Testis (tissue), 3 donors: ENCODE measurements around the gene KCNN2. TPM values are rescaled to one million over a fixed set of nuclear protein-coding genes. Genes with fewer than 3 reads are reported as not detected.

Experiments used
- DNase-seq: peaks from one replicate; pipeline ENCODE4 v3.0.0-alpha.2; 2019
- H3K27ac ChIP-seq, 2 donors: fragments of 200-600 bp; sonication (generic); one replicate each; pipeline ENCODE4 v1.5.1; 2019
- H3K27me3 ChIP-seq: fragments of 200-600 bp; sonication (generic); one replicate; pipeline ENCODE4 v1.5.1; 2019
- H3K36me3 ChIP-seq: fragments of 200-600 bp; sonication (generic); one replicate; pipeline ENCODE4 v1.5.1; 2017; ENCODE audit warnings: low read depth; ENCODE audit errors: missing control alignments
- H3K4me1 ChIP-seq: fragments of 200-600 bp; sonication (generic); one replicate; pipeline ENCODE4 v1.5.1; 2019
- H3K4me3 ChIP-seq, 2 donors: fragments of 200-600 bp; sonication (generic); one replicate each; pipeline ENCODE4 v1.5.1; 2017 to 2019
- H3K9me3 ChIP-seq: fragments of 200-600 bp; sonication (generic); one replicate; pipeline ENCODE4 v1.5.1; 2017
- CTCF ChIP-seq, 3 experiments: fragments of 450-650 bp in 2 of 3; fragments of 200-600 bp in 1 of 3; sonication (generic) in 1 of 3; IDR thresholded peaks; one replicate each; pipeline ENCODE4 v1.5.1; 2016 to 2019; ENCODE audit warnings: antibody characterized with exemption in 3 of 3, mild to moderate bottlenecking in 2 of 3, moderate library complexity in 1 of 3
- POLR2A ChIP-seq: fragments of 450-650 bp; IDR thresholded peaks from one replicate; pipeline ENCODE4 v1.6.1; 2017; ENCODE audit warnings: antibody characterized with exemption, mild to moderate bottlenecking, moderate library complexity
- WGBS, 2 donors: methylation state at CpG; one replicate each; pipeline ENCODE4 v1.1.5; 2018; 5-methylcytosine and 5-hydroxymethylcytosine counted together
- intact Hi-C: fragments of 100-400 bp; cut with DNase I; formaldehyde crosslinking; loops from one replicate; pipeline ENCODE4 v1.15.1; 2023; ENCODE audit warnings: low total_unique reads
- polyA plus RNA-seq: library from polyadenylated mRNA; stranded (reverse); fragments of 350-450 nt; fragmentation: Illumina TruSeq; extraction: RNeasy Lipid Tissue Mini Kit (QIAGEN cat#74804); gene quantifications from one replicate; pipeline ENCODE4 v1.2.3, GENCODE V29; 2014; ENCODE audit warnings: low read depth, low replicate concordance; ENCODE audit not compliant: insufficient read depth
- total RNA-seq, 2 donors: library from RNA; depleted of rRNA; stranded (reverse); fragments of >200 nt; gene quantifications; one replicate each; pipeline ENCODE4 v1.2.3, GENCODE V29; 2016

Gene KCNN2
- total and polyA plus RNA-seq, 3 donors from 2014 or later: 2.7 to 9.7 (median 7.3) TPM

GRCh38 chr5:114469372-114469771 lies 107.5 kb downstream of the KCNN2 start:
- no peak for TF ChIP-seq POLR2A
- no peak for TF ChIP-seq CTCF (IDR thresholded peaks at IDR 0.05)
- H3K4me1 ChIP-seq: no peaks in the 10 kb centered on the region
- H3K27ac ChIP-seq: no peak overlapping the region
- no peaks in the 10 kb centered on the region for H3K27me3 ChIP-seq
- no peak overlapping the region for H3K4me3 ChIP-seq
- 86 to 90% methylated on average over 4 of the region's 4 CpGs for WGBS, 2 donors
- intact Hi-C loops: no loop called here
- H3K36me3 ChIP-seq: no peaks in the 10 kb centered on the region
- no peaks in the 10 kb centered on the region for H3K9me3 ChIP-seq
- no peak for DNase-seq

DNA sequence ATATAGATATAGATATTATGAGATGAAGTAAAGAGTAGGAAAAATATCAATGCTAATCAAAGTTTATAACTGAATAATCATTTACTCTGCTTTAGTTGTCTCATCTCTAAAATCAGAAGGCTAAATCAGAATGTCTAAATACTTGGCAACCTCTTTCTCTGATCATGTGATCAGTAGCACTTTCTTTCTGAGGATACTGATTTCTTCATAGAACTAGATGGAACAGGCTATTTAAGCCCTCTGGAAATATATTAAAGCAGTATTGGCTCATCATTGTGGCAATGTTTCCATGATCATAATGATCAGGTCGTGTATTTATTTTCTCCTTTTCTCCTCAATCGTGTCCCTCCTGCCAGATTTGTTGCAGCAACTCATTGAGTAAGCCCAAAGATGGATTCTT lies 109.7 kb downstream of the KCNN2 start:
- WGBS, 2 donors: 86 to 90% methylated on average over 2 of the region's 2 CpGs
- H3K4me1 ChIP-seq: no peaks in the 10 kb centered on the region
- no peaks in the 10 kb centered on the region for H3K27me3 ChIP-seq
- no peak overlapping the region for H3K4me3 ChIP-seq
- DNase-seq: no peak
- H3K36me3 ChIP-seq: no peaks in the 10 kb centered on the region
- TF ChIP-seq CTCF (IDR thresholded peaks at IDR 0.05): no peak
- TF ChIP-seq POLR2A: no peak
- H3K9me3 ChIP-seq: no peaks in the 10 kb centered on the region
- no peak overlapping the region for H3K27ac ChIP-seq
- intact Hi-C loops: no loop called here

- DNase-seq: no peak
- 71 to 73% methylated on average over 2 of the region's 2 CpGs for WGBS, 2 donors
- TF ChIP-seq CTCF (IDR thresholded peaks at IDR 0.05) (no peak), POLR2A (no peak)
Observed at GRCh38 chr5:114473541-114473940, 111.7 kb downstream of the KCNN2 start.

GRCh38 chr5:114477816-114478334 lies 116.0 kb downstream of the KCNN2 start:
- DNase-seq: no peak
- no peaks in the 10 kb centered on the region for H3K27me3 ChIP-seq
- no peak overlapping the region for H3K27ac ChIP-seq
- 83 to 94% methylated on average over 1 of the region's 1 CpG for WGBS, 2 donors
- H3K4me3 ChIP-seq: no peak overlapping the region
- H3K9me3 ChIP-seq: no peaks in the 10 kb centered on the region
- intact Hi-C loops: no loop called here
- no peak for TF ChIP-seq CTCF (IDR thresholded peaks at IDR 0.05)
- no peaks in the 10 kb centered on the region for H3K36me3 ChIP-seq
- no peaks in the 10 kb centered on the region for H3K4me1 ChIP-seq

More at GRCh38 chr5:114473541-114473940, 111.7 kb downstream of the KCNN2 start:
- Histone ChIP-seq H3K36me3 (no peaks in the 10 kb centered on the region), H3K27ac (no peak overlapping the region), H3K27me3 (no peaks in the 10 kb centered on the region), H3K9me3 (no peaks in the 10 kb centered on the region), H3K4me3 (no peak overlapping the region), H3K4me1 (no peaks in the 10 kb centered on the region)
- intact Hi-C loops: no loop called here

DNA sequence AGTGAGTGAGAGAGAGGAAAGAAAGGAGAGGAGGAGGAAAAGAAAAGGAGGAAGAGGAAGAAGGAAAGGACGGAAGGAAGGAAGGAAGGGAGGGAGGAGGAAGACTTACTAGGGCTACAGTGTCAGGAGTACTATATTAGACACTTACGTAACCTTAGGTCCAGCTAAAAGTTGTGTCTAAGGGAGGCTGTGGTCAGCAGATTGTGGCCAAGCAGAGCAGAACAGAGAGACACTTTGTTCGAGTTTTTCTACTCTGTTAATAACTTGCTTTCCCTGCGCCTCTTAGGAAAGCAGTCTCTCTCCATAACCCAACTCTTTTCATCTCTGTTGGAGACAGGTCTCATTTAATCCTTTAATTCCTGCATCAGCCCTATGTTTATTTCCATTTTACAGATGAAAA lies 138.9 kb downstream of the KCNN2 start:
- WGBS, 2 donors: 86 to 91% methylated on average over 4 of the region's 4 CpGs
- Histone ChIP-seq H3K9me3 (no peaks in the 10 kb centered on the region), H3K4me3 (no peak overlapping the region), H3K27me3 (no peaks in the 10 kb centered on the region), H3K4me1 (no peaks in the 10 kb centered on the region), H3K36me3 (no peaks in the 10 kb centered on the region), H3K27ac (no peak overlapping the region)
- TF ChIP-seq CTCF (IDR thresholded peaks at IDR 0.05) (no peak), POLR2A (no peak)
- intact Hi-C loops: no loop called here
- no peak for DNase-seq
